Kasumi-1 (cell line): ENCODE measurements around the gene TTC23.
"Not testable (repeated sequence)": the region's sequence is repeated elsewhere in the genome, so short reads cannot be mapped to it uniquely, and the experiment has no call there.

ENCODE experiments used
- DNase-seq, 2 experiments: peaks; one replicate each; lab custom pipeline; 2025; lab: John Stamatoyannopoulos, UW

TTC23 gene

DNA sequence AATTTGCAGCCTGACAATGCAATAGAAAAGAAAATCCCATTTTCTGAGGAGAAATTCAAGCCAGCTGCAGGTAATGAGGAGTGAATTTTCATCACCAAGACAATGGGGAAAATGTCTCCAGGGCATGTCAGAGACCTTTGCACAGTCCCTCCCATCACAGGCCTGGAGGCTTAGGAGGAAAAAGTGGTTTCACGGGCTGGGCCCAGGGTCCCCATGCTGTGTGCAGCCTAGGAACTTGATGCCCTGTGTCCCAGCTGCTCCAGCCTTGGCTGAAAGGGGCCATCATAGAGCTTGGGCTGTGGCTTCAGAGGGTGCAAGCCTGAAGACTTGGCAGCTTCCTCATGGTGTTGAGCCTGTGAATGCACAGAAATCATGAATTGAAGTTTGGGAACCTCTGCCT is 57.2 kb downstream of the TTC23 start:
- DNase-seq = not testable (repeated sequence)

DNA sequence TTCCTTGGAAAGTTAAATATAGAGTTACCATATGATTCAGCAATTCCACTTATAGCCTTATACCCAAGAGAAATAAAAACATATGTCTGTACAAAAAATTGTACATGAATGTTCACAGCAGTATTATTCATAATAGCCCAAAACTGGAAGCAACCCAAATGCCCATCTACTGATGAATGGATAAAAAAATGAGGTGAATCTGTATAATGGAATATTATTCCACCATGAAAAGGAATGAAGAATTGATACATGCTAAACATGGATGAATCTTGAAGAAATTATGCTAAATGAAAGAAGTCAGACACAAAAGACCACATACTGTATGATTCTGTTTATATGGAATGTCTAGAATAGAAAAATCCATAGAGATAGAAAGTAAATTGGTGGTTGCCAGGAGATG is 61.4 kb downstream of the TTC23 start:
- DNase-seq = no peak

DNA sequence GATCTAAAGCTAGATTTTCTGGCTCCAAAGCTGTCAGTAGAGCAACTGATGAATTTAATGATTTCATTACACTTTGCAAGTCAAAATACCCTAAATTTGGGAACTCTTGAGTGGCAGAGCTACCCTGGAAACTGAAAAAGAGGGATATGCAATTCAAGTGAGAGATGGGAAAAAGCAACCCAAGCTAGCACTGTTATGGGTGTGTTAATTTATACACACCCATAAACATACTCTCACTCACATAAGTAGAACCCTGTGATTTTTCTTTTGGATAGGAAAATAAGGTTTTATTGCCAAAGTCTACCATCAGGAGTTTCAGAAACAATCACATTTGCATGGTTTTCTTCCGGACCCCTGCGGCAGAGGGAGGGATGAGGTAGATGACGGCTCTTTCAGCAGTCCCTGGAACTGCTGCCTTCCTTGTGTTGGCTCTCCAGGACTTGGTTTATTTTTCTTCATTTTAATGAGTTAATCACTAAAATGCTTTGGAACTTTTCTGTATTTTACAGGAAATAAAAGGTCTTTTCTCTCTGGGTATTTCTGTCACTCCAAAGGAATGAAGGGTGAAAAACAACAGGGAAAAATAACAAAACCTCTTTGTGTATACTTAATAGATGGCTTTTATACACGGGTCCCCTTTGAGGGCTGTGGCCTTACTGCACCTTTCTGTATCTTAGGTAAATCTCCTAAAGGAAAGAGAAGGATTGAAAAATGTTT is 63.8 kb downstream of the TTC23 start:
- DNase-seq = no peak

DNA sequence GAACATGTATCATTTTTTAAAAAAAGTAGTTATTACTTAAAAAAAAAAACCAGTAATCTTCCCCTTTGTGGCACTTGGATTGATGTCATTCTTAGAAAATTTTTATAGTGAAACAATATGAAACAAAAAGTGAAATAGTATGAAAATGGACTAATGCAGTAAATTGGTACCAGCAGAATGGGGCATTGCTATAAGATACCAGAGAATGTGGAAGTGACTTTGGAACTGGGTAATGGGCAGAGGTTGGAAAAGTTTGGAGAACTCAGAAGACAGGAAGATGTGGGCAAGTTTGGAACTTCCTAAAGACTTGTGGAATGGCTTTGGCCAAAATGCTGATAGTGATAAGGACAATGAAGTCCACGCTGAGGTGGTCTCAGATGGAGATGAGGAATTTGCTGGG is 66.6 kb downstream of the TTC23 start:
- no peak for DNase-seq

DNA sequence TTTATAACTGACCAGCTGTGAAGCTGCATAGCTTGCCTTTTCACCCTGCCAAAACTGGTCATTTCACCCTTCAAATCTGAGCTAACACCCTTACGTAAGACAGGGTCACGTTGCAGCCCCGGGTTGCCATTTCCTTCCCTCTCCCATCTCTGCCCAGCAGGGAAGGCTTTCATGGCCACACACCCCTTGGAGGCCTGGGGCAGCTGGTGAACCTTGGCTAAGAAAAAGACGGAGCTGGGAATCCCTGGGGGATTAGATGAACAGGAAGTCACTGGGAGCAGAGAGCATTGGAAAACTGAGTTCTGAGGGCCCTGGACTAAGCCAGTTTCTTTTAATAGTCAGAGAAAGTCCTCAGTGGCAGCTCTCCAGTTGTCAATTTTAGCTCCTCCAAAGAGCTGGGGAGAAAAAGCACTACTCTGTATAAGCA is 67.8 kb downstream of the TTC23 start:
- DNase-seq = no peak

DNA sequence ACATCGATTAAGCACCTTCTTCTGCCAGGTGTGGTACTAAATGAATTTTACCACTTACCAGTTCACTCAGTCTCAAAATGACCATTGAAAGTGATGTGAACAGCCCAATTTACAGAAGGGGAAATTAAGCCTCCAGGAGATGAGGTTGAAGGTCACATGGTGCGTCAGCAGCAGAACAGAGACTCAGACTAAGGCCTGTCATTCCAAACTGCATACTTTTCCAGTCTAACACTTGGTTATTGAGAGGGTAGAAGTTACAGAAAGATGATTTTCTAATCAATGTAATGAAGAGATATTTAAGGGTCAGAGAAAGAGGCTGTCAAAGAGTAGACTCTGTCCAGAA is 68.4 kb downstream of the TTC23 start:
- no peak for DNase-seq

DNA sequence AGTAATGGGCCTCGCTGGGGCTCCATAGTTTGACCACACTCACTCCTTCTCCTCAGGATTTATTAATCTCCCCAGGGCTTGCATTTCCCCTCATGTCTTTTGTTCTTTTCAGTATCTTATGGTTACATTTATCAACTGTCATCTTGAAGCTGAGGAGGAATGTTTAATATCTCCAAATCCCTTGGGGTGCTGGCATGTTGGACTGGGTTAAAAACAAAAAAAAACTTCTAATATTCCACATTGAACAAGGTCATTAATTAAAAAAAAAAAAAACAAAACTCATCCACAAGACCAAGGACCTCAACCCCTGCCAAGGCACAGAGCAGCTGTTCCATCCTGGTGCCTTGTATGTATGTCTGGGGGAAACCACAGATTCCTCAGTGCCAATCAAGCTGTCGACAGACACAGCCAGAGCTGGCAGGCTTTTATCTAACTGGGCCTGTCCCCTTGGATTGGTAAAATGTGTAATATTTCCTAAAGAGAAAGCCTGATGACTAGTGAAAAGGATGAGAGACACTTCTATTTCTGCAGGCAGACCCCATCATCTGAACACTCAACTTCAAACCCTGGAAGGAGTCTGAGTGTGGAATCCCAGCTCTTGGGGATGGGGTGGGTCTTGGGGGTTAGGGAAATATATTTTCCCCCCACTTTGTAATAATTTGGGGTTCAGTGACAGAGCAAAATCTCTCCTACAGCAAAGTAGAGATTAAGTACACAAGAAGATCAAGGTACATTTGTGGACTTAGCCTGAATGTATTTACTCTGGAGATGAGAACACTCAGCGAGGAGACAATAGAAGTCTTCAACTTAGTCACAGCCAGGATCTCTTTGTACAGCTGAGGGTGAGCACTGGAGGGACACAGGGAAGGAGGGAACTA is 69.1 kb downstream of the TTC23 start:
- DNase-seq = no peak

DNA sequence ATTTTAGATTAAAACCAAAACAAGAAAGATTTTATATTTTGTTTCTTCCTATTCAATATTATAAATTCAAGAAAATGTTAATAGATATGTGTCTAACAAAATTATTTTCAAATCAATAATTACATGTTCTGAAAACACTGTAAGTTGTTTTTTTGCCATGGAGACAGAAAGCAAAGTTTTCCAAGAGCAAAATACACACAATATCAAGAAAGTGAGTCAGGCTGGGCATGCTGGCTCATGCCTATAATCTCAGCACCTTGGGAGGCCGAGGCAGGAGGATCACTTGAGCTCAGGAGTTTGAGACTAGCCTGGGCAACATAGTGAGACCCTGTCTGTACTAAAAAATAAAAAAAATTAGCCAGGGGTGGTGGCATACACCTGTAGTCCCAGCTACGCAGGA is 71.7 kb downstream of the TTC23 start:
- DNase-seq = no peak

DNA sequence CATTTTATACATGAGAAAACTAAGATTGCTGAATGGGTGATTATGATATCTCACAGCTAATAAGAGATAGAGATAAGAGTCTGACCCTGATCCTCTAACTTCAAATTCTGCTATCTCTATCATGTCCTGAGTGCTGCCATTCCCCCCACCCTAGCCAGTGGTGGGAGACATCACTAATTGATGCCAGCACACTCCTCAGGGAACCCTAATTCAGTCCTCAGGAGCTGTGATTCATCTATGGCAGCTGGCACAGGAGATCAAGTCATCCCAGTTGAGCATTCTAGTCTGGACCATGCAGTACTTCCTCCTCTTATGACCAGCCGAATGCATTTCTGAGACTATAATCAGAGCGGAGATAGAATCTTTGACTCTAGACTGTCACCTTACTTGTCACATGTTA is 72.6 kb downstream of the TTC23 start:
- no peak for DNase-seq

DNA sequence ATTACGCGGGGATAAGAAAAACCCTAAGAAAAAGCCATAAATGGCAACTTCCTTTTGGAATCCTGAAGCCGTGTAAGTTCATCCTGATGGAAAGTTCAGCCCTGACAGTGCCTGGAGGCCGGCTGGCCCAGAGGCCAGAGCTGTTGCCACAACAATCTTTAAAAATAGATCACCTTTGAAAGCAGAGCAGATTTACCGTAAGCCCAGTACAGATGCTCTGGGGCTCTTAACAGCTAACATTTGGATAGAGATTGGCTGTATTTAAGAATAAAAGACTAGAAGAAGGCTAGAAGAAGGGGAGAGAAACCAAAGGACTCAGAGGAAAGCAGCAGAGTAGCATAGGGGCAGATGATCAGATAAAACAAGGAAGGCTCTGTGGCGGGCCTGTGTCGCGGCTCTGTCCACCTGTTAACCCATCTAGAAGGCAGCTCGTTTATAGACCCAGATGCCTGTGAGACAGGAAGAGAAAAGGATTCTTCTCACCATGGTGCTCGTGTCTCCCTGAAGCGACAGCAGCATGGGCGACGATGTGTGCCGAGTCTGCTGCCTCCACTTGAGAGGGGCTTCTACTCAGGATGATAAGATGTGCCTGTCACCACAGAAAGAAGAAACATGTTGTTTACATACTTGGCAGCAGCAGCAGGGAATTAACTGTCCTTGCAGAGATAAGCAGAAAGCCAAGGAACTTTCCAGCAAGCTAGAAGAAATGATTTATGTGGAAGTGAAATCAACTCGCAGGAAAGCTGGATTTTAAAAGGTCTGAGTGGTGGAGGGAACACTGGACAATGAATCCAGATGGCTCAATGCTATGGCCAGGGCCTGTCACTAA is 74.6 kb downstream of the TTC23 start:
- DNase-seq = no peak

DNA sequence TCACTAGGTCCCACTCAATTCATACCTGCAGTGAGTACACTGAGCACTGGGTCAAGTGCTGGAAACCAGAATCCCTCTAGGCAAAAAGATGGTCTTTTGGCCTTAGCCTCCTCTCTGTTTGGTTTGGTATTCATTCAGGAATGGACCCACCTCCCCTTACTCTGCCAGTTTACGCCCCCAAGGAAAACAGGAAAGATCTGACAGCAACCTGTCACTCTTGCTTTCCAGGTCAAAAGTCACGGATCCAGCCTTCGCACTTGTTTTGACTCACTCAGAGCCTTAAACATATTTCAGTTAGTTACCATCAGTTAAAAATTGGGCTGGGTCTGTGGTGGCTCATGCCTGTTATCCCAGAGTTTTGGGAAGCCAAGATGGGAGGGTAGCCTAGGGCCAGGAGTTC is 76.4 kb downstream of the TTC23 start:
- DNase-seq = no peak

DNA sequence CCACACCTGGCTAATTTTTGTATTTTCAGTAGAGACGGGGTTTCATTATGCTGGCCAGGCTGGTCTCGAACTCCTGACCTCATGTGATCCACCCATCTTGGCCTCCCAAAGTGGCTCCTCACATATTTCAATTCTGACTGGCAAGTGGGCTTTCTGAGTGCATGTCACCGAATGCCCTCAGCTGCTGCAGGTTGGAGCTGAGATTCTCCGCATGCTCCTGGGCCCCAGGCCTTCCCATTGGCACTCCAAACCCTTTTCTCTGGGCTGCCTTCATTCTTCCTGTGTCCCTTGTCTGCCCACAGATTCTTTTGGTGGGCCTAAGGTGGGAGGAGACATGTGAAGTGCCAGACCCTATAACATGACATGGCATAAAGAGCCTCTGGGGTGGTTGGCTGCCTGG is 77.2 kb downstream of the TTC23 start:
- no peak for DNase-seq

DNA sequence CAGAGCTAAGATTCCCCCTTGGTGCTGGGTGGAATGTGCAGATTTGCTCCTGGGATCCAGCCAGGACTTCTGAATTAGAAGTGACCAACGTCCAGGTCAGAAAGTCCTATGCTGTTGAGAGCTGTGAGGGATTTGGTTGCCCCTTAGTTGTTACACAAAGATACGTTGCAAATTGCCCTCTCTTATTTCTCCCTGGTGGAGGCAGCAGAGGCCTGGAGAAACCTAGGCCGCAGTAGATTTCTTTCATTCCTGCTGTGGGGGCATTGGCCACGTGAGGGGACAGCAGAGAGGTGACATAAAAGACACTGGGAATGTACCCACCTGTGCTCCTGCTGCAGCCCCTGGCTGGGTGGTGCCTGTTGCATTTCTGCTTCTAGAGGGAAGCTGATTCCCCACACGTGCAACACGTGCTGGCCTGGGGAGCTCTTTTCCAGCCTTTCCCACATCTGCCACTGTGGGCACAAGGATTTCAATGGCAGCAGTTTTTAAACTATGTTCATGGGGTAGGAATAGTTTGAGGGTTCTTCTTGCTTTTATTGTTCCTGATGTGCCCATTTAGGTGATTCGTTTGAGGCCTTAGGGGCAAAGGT is 78.8 kb downstream of the TTC23 start:
- peak in 1 of 2 experiments; percentile 9 for DNase-seq

DNA sequence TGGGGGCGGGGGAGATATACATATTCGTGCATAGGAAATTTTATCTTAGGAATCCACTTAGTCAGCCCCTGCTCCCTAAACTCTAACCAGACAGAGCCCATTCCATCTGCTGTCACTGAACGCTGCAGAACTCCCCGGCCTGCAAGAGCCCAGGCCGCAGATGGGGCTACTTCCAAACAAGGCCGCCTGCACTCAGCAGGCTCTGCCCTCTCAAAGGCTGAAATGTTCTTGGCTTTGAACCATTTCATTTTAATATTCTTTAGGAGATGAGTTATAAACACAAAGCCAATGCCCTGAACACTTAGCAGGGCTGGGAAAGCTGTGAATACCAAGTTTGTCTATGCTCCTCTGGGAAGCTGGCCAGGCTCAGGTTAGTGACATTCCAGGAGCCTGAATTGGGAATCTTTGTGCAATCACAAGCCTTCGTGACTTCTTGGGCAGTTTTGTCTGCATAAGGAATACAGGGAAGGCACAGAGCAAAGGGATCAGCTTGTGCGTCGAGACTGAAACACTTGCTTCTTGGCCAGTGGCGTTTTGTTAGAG is 79.5 kb downstream of the TTC23 start:
- DNase-seq = no peak

DNA sequence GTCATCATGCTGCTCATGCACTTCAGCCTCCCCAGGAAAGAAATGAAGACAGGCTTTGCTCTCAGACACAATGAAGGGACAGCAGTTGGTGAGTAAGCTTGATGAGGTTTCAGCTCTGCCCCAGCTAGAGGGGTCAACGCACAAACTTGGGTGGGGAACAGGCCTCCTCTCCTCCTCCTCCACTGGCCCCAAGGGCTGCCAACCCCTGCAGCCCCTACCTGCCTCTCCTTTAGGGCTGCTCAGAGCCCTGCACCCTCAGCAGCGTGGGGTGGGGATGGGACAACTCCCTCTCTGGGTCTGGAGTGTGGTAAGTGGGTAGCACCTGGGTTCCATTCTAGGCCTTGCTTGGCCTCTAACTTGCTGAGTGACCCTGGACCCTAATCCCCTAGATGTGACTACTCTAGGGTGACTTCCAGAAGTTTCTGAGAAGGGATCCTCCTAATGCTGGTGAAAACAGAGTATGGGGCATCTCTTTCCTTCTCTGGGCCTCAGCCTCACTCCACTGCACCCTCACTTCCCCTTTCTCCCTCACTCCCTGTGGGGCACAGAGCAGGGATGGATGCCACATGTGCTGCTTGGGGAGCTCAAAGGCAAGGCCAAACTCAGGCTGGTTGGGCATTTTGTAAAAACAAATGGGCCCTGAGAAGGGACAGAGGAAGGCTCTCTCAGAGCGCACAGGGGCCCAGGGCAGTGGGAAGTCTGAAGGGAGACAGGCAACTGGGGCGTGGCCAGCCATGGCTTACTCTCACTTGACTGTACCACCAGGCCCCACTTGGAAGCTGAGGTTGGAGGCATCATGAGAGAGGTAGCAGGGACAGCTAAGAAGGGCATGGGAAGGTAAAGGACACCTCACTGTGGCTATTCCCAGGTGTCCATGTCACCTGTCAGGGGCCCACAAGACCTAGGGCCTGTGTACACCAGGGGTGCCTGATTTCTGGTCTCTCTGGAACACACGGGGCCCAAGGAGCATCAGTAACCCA is 80.5 kb downstream of the TTC23 start:
- DNase-seq = peak; percentile 42 to 67

DNA sequence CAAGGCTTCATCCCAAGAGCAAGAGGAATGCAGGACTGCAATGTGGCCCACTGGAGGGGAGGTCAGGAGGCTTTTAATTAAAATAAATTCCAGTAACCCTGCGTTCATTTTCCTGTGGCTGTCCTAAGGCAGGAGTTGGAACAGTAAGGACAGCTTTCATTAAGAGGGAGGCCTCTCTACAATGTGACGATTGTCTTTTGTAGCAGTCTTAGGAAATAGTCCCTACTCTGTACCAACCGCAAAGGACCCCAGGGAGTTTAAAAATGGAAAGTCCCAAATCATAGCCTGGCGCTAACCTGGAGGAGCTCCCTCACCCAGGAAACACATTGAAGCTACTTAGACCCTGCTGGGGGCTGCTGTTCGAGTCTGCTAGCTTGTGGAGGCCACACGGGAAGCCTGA is 81.7 kb downstream of the TTC23 start:
- DNase-seq = peak; percentile 83

DNA sequence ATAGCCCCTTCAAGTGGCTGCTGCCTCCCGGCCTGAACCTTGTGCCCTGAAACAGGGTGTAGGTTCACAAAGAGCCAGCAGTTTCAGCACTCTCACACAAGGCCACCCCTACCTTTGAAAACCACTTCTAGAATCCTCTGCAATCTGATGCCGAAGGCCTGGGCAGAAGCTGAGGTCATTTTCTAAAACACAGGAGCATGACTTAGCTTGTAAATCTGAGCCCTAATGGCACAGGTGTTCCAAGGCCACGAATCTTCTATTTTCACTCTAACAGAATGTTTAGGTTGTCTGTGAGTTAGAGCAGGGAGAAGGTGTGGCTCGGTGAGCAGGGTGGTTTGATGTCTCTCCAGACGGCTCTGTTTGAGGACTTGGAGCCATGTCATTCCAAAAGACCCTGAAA is 82.2 kb downstream of the TTC23 start:
- DNase-seq = no peak

DNA sequence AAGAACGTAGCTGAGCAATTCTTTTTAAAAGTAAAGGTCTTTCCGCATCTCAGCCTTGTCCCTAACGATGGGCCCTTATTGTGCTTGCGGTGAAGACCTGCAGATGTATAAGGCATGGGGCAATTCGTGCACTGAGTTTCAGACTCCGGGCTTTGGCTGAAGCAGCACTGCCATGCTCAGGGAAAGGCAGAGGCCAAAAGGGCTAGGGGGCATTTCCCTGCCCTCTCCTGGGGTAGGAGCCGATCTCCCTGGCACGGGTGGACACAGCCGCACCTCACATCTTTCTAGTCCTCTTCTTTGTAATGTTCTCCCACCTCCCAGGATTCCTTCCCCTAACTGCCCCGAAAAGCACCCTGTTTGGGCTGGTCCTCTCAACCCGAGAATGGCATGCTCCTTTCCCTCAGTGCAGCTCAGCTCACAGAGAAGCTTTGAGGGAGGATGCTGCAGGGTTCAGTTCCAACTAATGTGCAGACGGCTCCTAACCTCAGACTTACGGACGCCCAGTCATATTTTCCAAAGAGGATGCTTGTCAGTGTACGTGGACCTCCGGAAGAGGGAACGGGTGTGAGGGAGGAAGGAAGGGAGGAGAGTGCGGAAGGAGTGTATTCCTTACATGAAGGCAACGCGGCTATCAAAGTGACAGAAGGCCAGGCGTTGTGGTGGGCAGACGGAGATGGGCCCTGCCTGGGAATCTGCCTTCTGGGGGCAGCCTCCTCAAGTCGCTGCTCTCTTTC is 83.3 kb downstream of the TTC23 start:
- DNase-seq = peak; percentile 40 to 63

DNA sequence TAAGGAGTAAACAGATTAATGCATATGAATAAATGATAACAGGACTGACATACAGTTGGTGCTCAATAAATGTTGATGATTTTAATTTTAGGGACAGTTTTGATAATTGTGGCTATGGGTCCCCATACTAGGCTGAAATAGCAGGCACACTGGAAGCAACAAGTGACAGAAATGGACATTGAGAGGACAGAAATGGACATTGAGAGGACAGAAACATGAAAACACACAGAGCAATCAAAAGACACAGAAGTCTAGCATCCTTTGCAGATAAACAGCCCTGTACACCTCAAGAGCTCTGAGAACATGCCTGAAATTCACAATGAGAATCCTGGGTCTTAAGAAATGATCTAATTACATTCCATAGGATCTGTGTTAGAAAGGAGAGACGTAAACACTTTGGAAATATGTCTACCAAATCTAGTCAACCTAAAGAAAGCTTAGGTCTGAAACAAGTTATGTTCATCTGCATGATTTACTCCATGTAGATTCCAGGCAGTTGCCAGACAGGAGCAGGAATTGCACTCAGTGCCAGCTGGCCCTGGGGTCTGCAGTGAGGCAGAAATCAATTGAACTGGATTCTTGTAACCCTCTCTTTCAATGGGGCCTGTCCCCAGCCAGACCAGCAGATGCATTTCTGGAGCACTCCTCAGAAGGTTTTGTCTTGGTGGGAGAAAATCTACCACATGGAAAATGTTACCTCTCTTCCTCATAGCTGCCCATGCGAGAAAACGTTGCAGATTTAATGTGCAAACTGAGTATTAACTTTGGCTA is 84.2 kb downstream of the TTC23 start:
- no peak for DNase-seq
